Neural crest cell (in vitro differentiated cells): ENCODE measurements around the gene SLC35E2B. TPM values are rescaled to one million over a fixed set of nuclear protein-coding genes. Genes with fewer than 3 reads are reported as not detected.

Experiments
- DNase-seq: peaks from one replicate; pipeline ENCODE4 v3.0.0; 2021; ENCODE audit warnings: low read depth, mixed read lengths, low spot score
- H3K27ac Mint-ChIP-seq: one replicate; pipeline ENCODE4 v1.8.0; 2021; ENCODE audit warnings: mild to moderate bottlenecking, mixed read lengths; ENCODE audit not compliant: unreplicated experiment
- H3K27me3 Mint-ChIP-seq: 2 replicates; pipeline ENCODE4 v1.8.0; 2021; ENCODE audit warnings: low read depth, mild to moderate bottlenecking, mixed read lengths
- H3K36me3 Mint-ChIP-seq: 2 replicates; pipeline ENCODE4 v1.8.0; 2021; ENCODE audit warnings: low read depth, mild to moderate bottlenecking, mixed read lengths
- H3K4me1 Mint-ChIP-seq: 2 replicates; pipeline ENCODE4 v1.8.0; 2021; ENCODE audit warnings: mixed read lengths
- H3K4me3 Mint-ChIP-seq: one replicate; pipeline ENCODE4 v1.8.0; 2021; ENCODE audit warnings: mild to moderate bottlenecking, mixed read lengths
- H3K9me3 Mint-ChIP-seq: 2 replicates; pipeline ENCODE4 v1.8.0; 2021; ENCODE audit warnings: mixed read lengths
- CTCF ChIP-seq: fragments of 200-600 bp; sonication (generic); conservative IDR thresholded peaks from 2 replicates; pipeline ENCODE4 v1.5.0; 2021; ENCODE audit warnings: antibody characterized with exemption, mild to moderate bottlenecking
- total RNA-seq: library from RNA; stranded (reverse); gene quantifications from 2 replicates; pipeline ENCODE4 v1.2.1, GENCODE V29; 2021

Gene SLC35E2B
- total RNA-seq, 1 donor from 2014 or later: 99.0 TPM

- H3K4me3 Mint-ChIP-seq: peak overlapping the region; percentile 88
- TF ChIP-seq CTCF: no peak
- DNase-seq: no peak
- H3K9me3 Mint-ChIP-seq: no peaks in the 10 kb centered on the region
- no peak overlapping the region for H3K27ac Mint-ChIP-seq
- no peaks in the 10 kb centered on the region for H3K36me3 Mint-ChIP-seq
- H3K4me1 Mint-ChIP-seq: peaks cover 29% of the 10 kb centered on the region
- no peaks in the 10 kb centered on the region for H3K27me3 Mint-ChIP-seq
Observed at GRCh38 chr1:1616838-1617237, 75.8 kb downstream of the SLC35E2B start.

- TF ChIP-seq CTCF: no peak
- Mint-ChIP-seq H3K27me3 (no peaks in the 10 kb centered on the region), H3K4me1 (peaks cover 29% of the 10 kb centered on the region), H3K4me3 (peak overlapping the region; percentile 88), H3K27ac (no peak overlapping the region), H3K9me3 (no peaks in the 10 kb centered on the region), H3K36me3 (no peaks in the 10 kb centered on the region)
- no peak for DNase-seq
Observed at GRCh38 chr1:1616045-1616790, 76.4 kb downstream of the SLC35E2B start.

GRCh38 chr1:1615256-1616044, 77.1 kb downstream of the SLC35E2B start, which contains the start of gene MIB2:
Gene MIB2 (plus strand): TSS chr1:1615500. CDS start chr1:1623453, 7,953 bp downstream.
- Mint-ChIP-seq H3K27me3 (no peaks in the 10 kb centered on the region), H3K36me3 (no peaks in the 10 kb centered on the region), H3K4me1 (peaks cover 29% of the 10 kb centered on the region), H3K27ac (peak within 1 kb of the TSS; percentile 96), H3K9me3 (no peaks in the 10 kb centered on the region), H3K4me3 (peak within 1 kb of the TSS; percentile 98)
- TF ChIP-seq CTCF: no peak
- peak; percentile 91 for DNase-seq

GRCh38 chr1:1614954-1615255, 77.7 kb downstream of the SLC35E2B start:
- Mint-ChIP-seq H3K4me1 (peaks cover 29% of the 10 kb centered on the region), H3K27ac (peak overlapping the region; percentile 96), H3K9me3 (no peaks in the 10 kb centered on the region), H3K4me3 (peak overlapping the region; percentile 98), H3K36me3 (no peaks in the 10 kb centered on the region), H3K27me3 (no peaks in the 10 kb centered on the region)
- TF ChIP-seq CTCF: no peak
- DNase-seq: no peak

GRCh38 chr1:1614204-1614953, 78.2 kb downstream of the SLC35E2B start:
- no peak for DNase-seq
- H3K9me3 Mint-ChIP-seq: no peaks in the 10 kb centered on the region
- H3K36me3 Mint-ChIP-seq: no peaks in the 10 kb centered on the region
- H3K27me3 Mint-ChIP-seq: no peaks in the 10 kb centered on the region
- H3K4me1 Mint-ChIP-seq: peaks cover 29% of the 10 kb centered on the region
- peak overlapping the region; percentile 98 for H3K4me3 Mint-ChIP-seq
- H3K27ac Mint-ChIP-seq: peak overlapping the region; percentile 96
- no peak for TF ChIP-seq CTCF
